A549 treated with CORT108297 at 1 μM for 4 hours (cell line): ENCODE measurements around the gene PPP2R1B. TPM values are rescaled to one million over a fixed set of nuclear protein-coding genes. Genes with fewer than 3 reads are reported as not detected.

Experiments used
- total RNA-seq: library from RNA; stranded (reverse); fragments of 200-300 nt; extraction: Qiagen RNA extraction; gene quantifications from 5 replicates; pipeline ENCODE4 v1.2.3, GENCODE V29; 2022

PPP2R1B gene
- total RNA-seq = 14.1 to 18.7 TPM (median 17.8 TPM) in 5 replicates

DNA sequence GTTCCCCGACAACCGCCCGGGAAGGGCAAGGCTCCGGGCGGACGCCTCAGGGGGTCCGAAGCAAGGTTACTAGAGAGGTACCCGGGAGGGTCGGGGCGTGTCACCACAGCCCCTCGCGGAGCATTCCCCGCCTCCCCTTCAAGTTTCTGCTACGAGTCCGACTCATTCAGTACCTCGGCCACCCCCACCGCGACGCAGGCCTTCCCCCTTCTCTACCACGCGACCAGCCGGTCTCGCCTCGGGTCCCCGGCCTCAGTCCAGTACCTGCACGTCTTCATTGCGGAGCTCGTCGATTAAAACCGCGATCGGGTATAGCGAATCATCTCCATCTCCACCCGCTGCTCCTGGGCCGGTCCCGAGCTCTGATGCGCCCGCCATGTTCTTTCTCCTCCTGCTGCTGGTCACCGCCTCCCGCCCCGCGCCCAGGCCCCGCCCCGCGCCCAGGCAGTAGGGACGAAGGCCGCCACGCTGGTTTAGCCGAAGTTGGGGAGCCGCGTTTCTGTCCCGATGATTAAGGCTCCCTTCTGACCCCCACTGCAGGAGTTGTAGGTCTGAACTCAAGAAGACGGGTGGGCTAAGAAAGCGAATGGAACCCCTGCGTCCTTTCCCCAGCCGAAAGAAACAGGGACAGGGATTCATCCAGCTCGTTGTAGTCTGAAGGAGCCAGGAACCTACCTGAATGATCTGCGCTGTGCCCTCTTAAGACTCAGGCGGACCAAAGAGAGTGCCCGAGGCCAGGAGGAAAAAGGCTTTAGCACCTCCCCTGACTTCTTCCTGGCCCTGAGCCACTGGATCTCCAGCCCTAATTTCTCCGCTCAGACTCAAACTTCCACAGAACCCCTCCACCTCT lies at the start of gene PPP2R1B:
Gene PPP2R1B, minus strand, starts transcription at position 406 of the 850 bp plus-strand sequence. Its CDS starts 28 bp downstream, at position 378.

Other genes with a start within 250 kb of the PPP2R1B start
- gene LAYN, start 225.7 kb downstream of the PPP2R1B start, total RNA-seq = 4.3 to 6.5 TPM (median 4.9 TPM) in 5 replicates
- 4.6 to 6.1 TPM (median 5.5 TPM) in 5 replicates for gene SIK2, start 163.9 kb downstream of the PPP2R1B start, total RNA-seq
- 18.9 to 20.3 TPM (median 19.8 TPM) in 5 replicates for gene ALG9, start 105.2 kb upstream of the PPP2R1B start, total RNA-seq
- gene FDXACB1, start 112.8 kb upstream of the PPP2R1B start, total RNA-seq = 1.3 to 1.7 TPM (median 1.6 TPM) in 5 replicates
- 28.4 to 34.2 TPM (median 31.2 TPM) in 5 replicates for gene CFAP68, start 113.2 kb upstream of the PPP2R1B start, total RNA-seq
- gene CRYAB, start 145.4 kb upstream of the PPP2R1B start, total RNA-seq = 5.5 to 13.0 TPM (median 6.5 TPM) in 5 replicates
- not detected in 5 replicates for gene HSPB2, start 146.3 kb upstream of the PPP2R1B start, total RNA-seq
- gene C11orf52, start 152.5 kb upstream of the PPP2R1B start, total RNA-seq = 0.11 TPM in 1 of 5 replicates, not detected in the others
- gene DIXDC1, start 171.0 kb upstream of the PPP2R1B start, total RNA-seq = 4.1 to 7.5 TPM (median 6.9 TPM) in 5 replicates